Spleen (tissue), 7 donors: ENCODE results near the gene TPX2.

Experiments used
- POLR2A ChIP-seq, 3 donors: fragments of 450-650 bp; IDR thresholded peaks; one replicate each; pipeline ENCODE4 v1.5.1; 2017; ENCODE audit warnings: antibody characterized with exemption in 3 of 3, mild to moderate bottlenecking in 1 of 3
- POLR2AphosphoS5 ChIP-seq, 3 donors: sonication (generic); formaldehyde crosslinking; IDR thresholded peaks; one replicate each; pipeline ENCODE4 v1.5.1; 2017; ENCODE audit warnings: antibody characterized with exemption in 3 of 3
- TF ChIP-seq, protein P1 (sequence below), 11 experiments: fragments of 200-600 bp in 7 of 11; fragments of 450-650 bp in 4 of 11; sonication (generic) in 4 of 11; IDR thresholded peaks in 8 of 11; conservative IDR thresholded peaks in 3 of 11; 1 replicate in 7 of 11; 2 replicates in 4 of 11; pipeline versions ENCODE4 v1.4.0 to v1.8.0; 2016 to 2021; ENCODE audit warnings: antibody characterized with exemption in 11 of 11, inconsistent platforms in 4 of 11, mild to moderate bottlenecking in 1 of 11
- donor health status: DM: no; HTN: no; CAD: no; lungs with moderate emphysema.
- donor health status: DM: no; HTN: no; CAD: no.
- donor health status: DM: no; HTN: no; CAD: no.

DNA sequence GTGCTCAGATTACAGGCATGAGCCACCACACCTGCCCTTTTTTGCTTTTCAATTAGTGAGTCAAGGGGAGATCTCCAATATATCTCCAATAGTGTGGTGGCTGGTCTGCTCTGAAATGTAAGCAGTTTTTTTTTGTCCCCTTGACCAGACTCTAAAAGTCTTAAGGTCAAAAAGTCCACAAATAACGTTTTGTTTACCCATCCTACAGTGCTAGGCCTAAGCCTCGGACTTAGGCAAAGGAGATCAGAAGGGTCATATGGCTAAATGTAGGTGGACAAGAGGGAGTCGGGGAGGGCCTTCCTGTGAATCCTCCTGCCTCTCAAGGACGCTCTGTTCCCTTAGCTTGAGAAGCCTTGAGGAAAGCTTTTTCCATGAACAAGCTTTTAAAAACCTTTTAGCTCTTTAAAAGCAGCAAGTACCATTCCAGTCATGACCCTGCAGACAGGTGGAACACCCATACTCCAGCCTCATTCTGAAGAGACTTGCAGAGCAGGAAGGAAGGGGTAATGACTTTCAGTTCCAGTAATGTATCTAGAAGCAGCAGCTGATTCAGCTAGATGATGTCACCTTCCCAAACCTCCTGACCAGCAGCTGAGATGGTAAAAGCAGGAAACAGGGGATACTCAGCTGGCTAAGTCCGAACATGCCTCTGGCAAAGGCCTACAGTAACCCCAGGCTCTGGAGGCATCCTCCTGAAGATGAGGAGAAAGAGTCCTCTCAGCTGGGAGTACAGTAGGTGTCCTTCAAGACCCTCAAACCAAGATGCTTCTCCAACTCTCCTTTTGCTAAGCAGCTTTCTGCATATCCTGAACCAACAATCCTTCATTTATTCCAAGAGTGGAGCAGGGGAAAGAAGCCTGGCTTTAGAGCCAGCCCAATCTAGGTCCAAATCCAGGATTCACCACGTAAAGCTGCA, 40.0 kb upstream of the TPX2 start:
- TF ChIP-seq, protein P1, sequence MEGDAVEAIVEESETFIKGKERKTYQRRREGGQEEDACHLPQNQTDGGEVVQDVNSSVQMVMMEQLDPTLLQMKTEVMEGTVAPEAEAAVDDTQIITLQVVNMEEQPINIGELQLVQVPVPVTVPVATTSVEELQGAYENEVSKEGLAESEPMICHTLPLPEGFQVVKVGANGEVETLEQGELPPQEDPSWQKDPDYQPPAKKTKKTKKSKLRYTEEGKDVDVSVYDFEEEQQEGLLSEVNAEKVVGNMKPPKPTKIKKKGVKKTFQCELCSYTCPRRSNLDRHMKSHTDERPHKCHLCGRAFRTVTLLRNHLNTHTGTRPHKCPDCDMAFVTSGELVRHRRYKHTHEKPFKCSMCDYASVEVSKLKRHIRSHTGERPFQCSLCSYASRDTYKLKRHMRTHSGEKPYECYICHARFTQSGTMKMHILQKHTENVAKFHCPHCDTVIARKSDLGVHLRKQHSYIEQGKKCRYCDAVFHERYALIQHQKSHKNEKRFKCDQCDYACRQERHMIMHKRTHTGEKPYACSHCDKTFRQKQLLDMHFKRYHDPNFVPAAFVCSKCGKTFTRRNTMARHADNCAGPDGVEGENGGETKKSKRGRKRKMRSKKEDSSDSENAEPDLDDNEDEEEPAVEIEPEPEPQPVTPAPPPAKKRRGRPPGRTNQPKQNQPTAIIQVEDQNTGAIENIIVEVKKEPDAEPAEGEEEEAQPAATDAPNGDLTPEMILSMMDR (IDR thresholded peaks at IDR 0.05 in 8 of 11, conservative IDR thresholded peaks at IDR 0.05 in 3 of 11), result no peak
- TF ChIP-seq POLR2AphosphoS5 (IDR thresholded peaks at IDR 0.05), result peak in 1 of 3 donors; percentile 84
- TF ChIP-seq POLR2A (IDR thresholded peaks at IDR 0.05), result no peak
